ENCODE data around the gene LEF1.

LEF1 gene

GRCh38 chr4:108109111-108109510 is 59.6 kb downstream of the LEF1 start:
- no peak overlapping the region for H3K4me3 ChIP-seq (ENCODE audit: low read depth, low read length)
- DNase-seq (ENCODE audit: low read depth): no peak
- TF ChIP-seq, protein P1, sequence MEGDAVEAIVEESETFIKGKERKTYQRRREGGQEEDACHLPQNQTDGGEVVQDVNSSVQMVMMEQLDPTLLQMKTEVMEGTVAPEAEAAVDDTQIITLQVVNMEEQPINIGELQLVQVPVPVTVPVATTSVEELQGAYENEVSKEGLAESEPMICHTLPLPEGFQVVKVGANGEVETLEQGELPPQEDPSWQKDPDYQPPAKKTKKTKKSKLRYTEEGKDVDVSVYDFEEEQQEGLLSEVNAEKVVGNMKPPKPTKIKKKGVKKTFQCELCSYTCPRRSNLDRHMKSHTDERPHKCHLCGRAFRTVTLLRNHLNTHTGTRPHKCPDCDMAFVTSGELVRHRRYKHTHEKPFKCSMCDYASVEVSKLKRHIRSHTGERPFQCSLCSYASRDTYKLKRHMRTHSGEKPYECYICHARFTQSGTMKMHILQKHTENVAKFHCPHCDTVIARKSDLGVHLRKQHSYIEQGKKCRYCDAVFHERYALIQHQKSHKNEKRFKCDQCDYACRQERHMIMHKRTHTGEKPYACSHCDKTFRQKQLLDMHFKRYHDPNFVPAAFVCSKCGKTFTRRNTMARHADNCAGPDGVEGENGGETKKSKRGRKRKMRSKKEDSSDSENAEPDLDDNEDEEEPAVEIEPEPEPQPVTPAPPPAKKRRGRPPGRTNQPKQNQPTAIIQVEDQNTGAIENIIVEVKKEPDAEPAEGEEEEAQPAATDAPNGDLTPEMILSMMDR (conservative IDR thresholded peaks at IDR 0.05; ENCODE audit: low read depth, low read length): no peak

DNA sequence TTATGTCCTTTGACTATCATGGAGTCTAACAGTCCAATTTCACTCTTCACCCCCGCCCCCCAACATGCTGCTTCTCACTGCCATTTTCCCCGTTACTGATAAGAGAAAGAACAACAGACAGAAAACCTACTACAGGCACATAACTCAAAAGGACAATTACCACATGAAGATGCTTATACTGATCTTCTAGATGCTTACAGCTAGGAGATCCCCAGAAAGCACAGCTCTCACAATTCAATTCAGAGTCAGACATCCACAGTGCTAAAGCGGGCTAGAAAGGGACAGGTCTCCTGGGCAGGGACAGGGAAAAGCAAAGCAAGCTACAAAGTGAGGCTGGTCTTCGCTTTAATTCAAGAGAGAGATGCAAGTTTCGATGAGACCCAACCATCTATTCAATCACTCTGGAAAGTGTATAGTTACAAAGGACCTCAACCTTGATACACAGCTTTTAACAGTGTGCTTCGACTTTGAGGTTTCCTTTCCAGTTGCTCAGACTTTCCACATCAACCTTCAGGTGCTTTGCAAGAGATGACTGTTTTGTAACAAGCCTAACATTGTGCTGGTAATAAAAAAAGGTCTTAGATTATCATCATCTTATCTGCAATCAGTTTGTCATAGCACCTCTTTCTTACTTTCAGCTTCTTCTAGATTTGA is 60.9 kb downstream of the LEF1 start:
- DNase-seq (ENCODE audit: low read depth): no peak
- H3K4me3 ChIP-seq (ENCODE audit: low read depth, low read length): no peak overlapping the region
- TF ChIP-seq, protein P1 (conservative IDR thresholded peaks at IDR 0.05; ENCODE audit: low read depth, low read length): no peak

DNA sequence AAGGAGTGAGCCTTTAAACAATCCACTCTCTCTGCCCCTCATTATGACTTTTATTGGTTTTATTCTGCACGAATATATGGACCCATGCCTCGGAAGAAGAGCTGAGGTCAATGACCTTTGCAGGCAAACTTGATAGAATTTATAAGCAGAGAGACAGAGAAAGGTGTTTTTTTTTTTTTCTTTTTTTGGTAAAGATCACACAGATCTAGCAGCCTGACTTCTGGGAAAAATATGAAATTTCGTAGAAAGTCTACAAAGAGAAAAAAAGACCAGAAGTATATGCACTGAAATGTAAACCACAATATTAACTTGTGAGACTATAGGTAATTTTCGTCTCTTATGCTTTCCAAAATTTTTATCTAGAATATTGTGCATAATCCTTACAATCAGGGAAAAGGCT is 61.6 kb downstream of the LEF1 start:
- DNase-seq (ENCODE audit: low read depth): no peak
- TF ChIP-seq, protein P1 (conservative IDR thresholded peaks at IDR 0.05; ENCODE audit: low read depth, low read length): no peak
- no peak overlapping the region for H3K4me3 ChIP-seq (ENCODE audit: low read depth, low read length)

DNA sequence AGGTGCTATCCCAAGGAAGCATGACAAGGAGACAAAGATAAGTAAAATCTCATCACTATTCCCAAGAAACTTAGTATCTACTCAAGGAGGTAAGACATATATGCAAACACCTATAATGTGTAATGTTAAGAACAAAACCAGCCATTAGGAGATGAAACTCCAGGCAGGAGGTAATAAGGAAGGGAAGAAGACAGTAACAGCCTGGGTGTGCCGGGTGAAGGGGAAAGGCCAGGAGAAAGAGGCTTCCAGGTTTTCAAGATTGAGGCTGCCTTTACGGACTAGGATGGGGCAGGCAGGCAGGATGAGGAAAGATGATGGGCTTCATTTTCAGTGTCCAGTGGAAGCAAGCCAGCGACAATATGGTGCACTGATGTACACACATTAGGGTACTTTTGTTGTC is 62.5 kb downstream of the LEF1 start:
- TF ChIP-seq, protein P1 (conservative IDR thresholded peaks at IDR 0.05; ENCODE audit: low read depth, low read length): no peak
- no peak for DNase-seq (ENCODE audit: low read depth)
- no peak overlapping the region for H3K4me3 ChIP-seq (ENCODE audit: low read depth, low read length)

DNA sequence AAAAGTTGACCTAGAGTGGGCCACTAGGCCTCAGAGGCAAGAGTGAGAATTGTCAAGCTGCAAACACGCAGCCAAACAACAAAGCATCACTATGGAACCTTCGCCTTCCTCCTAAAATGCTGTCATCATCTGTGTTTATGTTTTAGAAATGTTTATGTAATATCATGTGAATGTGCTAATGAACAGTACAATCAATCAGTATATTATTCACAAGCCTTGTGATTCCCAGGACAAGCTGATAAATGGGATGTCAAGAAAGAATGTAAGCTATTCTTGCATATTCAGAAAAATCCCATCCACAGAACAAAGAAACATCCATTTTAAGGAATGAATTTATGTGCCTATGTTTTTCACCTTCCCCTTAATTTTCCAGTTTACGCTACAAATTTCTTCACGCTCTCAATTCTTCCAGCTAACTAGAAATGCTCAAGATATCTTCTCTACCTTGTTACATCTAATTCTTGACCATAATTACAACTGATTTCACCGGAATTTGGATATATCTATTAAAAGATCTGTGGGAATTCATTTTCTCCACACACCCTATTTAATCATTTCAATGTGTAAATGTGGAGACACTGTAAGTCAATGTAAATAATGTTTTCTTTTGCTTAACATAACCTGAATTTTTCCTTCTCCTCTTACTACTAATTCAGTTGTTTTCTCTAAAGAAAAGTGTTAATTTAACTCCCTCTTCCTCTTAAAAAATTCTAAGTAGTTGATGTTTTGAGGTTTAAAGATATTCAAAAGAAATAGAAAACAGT is 65.5 kb downstream of the LEF1 start:
- H3K4me3 ChIP-seq (ENCODE audit: low read depth, low read length): no peak overlapping the region
- TF ChIP-seq, protein P1 (conservative IDR thresholded peaks at IDR 0.05; ENCODE audit: low read depth, low read length): no peak
- DNase-seq (ENCODE audit: low read depth): no peak

DNA sequence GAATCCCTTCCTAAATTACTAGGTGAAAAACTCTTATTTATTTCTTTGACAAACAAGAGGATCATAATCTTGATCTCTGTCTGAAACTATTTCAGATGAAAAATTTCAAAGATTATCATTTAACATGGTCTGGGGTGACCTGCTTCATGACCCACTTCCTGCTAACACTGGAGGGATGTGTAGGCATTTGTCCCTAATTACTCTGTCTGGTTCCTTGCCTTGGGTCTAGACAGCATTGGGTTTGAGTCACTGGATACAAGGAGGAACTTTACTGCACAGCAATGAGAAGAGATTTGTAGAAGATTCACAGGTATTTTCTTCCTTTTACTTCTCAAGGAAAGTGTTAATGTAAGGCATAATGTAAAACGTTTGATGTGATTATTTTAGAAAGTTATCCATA is 67.9 kb downstream of the LEF1 start:
- no peak for DNase-seq (ENCODE audit: low read depth)
- H3K4me3 ChIP-seq (ENCODE audit: low read depth, low read length): no peak overlapping the region
- TF ChIP-seq, protein P1 (conservative IDR thresholded peaks at IDR 0.05; ENCODE audit: low read depth, low read length): no peak

DNA sequence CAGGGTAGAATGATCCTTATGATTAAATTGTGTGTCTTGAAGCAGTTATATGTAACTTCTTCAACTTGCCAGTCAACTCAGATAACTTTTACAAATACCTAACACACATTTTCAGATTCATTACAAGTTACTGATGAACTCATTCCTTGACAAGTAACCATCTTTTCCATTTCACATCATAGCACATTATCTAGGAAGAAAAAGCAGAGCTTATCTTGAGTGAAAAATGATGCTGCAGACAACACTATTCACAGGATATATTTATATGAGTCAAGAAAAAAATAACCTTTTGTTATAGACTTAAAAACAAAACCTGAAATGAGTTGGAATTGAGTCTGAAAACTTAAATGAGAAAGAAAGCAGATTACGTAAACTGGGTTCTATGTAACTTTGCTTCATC is 68.9 kb downstream of the LEF1 start:
- TF ChIP-seq, protein P1 (conservative IDR thresholded peaks at IDR 0.05; ENCODE audit: low read depth, low read length): no peak
- H3K4me3 ChIP-seq (ENCODE audit: low read depth, low read length): no peak overlapping the region
- DNase-seq (ENCODE audit: low read depth): no peak
